Adrenal gland (tissue), 5 donors: ENCODE measurements around the gene TMEM125.

ENCODE experiments used
- POLR2A ChIP-seq, 2 donors: fragments of 450-650 bp; IDR thresholded peaks; one replicate each; pipeline ENCODE4 v1.6.1; 2017; ENCODE audit warnings: antibody characterized with exemption in 2 of 2, mild to moderate bottlenecking in 2 of 2, moderate library complexity in 1 of 2
- TF ChIP-seq, protein P1 (sequence below), 6 experiments: fragments of 450-650 bp in 4 of 6; fragments of 200-600 bp in 2 of 6; sonication (generic) in 1 of 6; IDR thresholded peaks; 1 replicate in 5 of 6; 2 replicates in 1 of 6; pipeline versions ENCODE4 v1.5.1 to v1.8.0; 2016 to 2021; ENCODE audit warnings: antibody characterized with exemption in 6 of 6, mild to moderate bottlenecking in 2 of 6, moderate library complexity in 1 of 6
- donor health status: DM: no; HTN: no; CAD: no.

DNA sequence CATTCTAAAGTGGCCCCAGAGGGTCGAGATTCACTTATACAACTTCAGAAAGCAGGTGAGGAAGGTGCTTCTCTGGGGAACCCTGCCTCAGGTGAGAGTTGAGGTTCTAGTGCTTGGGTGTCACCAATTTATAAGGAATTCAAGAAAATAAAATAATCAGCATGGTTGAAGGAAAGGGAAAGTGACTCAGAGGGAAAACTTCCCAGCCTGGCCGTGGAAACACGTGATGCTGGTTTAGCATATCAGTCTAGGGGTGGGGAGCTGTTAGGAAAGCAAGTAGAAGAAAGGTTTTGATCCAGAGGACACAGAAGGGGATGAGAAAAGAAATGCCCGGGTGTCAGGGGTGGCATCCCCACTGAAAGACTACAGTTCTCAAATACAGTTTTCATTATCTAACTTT is 37.7 kb upstream of the TMEM125 start:
- no peak for TF ChIP-seq POLR2A (IDR thresholded peaks at IDR 0.05)
- TF ChIP-seq, protein P1, sequence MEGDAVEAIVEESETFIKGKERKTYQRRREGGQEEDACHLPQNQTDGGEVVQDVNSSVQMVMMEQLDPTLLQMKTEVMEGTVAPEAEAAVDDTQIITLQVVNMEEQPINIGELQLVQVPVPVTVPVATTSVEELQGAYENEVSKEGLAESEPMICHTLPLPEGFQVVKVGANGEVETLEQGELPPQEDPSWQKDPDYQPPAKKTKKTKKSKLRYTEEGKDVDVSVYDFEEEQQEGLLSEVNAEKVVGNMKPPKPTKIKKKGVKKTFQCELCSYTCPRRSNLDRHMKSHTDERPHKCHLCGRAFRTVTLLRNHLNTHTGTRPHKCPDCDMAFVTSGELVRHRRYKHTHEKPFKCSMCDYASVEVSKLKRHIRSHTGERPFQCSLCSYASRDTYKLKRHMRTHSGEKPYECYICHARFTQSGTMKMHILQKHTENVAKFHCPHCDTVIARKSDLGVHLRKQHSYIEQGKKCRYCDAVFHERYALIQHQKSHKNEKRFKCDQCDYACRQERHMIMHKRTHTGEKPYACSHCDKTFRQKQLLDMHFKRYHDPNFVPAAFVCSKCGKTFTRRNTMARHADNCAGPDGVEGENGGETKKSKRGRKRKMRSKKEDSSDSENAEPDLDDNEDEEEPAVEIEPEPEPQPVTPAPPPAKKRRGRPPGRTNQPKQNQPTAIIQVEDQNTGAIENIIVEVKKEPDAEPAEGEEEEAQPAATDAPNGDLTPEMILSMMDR (IDR thresholded peaks at IDR 0.05) = no peak
